NCI-H226 (cell line): ENCODE data around the gene GABRR3.
A peak's percentile ranks its signal among the peaks of the same experiment; 100 is the strongest.
"Not testable (repeated sequence)": the region's sequence is repeated elsewhere in the genome, so short reads cannot be mapped to it uniquely, and the experiment has no call there.

Experiments used
- DNase-seq: peaks from one replicate; pipeline ENCODE4 v3.0.0-alpha.2; 2015

Gene GABRR3

GRCh38 chr3:98021830-98022560 is 13.1 kb downstream of the GABRR3 start:
- peak; percentile 73 for DNase-seq

- no peak for DNase-seq
These were observed 14.7 kb downstream of the GABRR3 start for GRCh38 chr3:98020412-98020811.

GRCh38 chr3:98018301-98018700 is 16.8 kb downstream of the GABRR3 start:
- no peak for DNase-seq

- no peak for DNase-seq
These were observed 20.9 kb downstream of the GABRR3 start for GRCh38 chr3:98014268-98014585.

- DNase-seq: no peak
These were observed 21.5 kb downstream of the GABRR3 start for GRCh38 chr3:98013411-98014267.

GRCh38 chr3:98012979-98013378 is 22.1 kb downstream of the GABRR3 start:
- no peak for DNase-seq

GRCh38 chr3:98010883-98011449 is 24.1 kb downstream of the GABRR3 start:
- not testable (repeated sequence) for DNase-seq

DNA sequence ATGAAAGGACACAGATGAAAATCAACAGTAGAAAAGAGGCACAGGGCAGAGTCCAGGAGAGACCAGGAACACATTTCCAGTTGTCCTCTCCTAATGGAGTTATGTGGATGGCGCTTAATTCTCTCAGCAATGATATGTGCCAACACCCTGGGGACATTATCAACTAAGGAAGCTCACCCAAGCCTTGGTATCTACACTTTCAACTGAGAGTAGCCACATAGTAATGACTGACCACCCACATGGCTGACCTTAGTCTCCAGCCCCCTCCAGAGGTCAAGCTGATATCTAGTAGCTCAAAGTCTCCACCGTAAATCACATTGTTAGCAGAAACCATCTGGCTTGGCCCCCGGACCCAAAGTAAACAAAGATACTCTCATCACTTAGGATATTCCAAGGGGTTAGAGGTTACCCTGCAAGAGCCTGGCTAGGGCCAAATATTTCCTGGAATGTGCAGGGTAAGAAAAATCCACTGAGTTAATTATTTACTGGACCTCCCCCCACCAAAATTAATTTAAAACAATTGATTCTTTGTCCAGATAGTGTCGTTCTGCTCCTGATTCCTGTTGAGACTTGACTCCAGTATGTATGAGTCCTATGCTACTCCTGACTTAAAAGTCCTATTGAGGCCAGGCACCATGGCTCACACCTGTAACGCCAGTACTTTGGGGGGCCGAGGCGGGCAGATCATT is 24.8 kb downstream of the GABRR3 start:
- DNase-seq: no peak

DNA sequence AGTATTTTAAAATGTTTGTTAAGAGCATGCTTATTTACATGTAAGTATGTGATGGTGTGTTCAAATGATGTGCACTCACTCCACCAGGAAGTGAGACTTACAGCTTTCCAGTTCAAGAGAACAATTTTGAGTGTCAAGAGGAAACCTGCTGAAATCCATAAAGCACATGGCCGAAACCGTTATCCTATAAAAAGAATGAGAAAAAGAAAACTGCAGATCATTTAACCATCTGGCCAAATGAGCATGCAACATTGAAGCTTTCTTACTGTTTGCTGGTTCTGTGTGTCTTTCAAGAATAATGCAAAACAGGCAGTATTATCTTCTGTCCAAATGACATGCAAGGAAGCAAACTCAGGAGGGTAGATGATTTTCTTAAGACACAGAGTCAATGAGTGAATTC is 26.3 kb downstream of the GABRR3 start:
- DNase-seq: no peak

GRCh38 chr3:98005438-98005837 is 29.7 kb downstream of the GABRR3 start:
- no peak for DNase-seq

GRCh38 chr3:98004721-98005120 is 30.4 kb downstream of the GABRR3 start:
- no peak for DNase-seq

- no peak for DNase-seq
These were observed 31.7 kb downstream of the GABRR3 start for GRCh38 chr3:98003306-98003969.

DNA sequence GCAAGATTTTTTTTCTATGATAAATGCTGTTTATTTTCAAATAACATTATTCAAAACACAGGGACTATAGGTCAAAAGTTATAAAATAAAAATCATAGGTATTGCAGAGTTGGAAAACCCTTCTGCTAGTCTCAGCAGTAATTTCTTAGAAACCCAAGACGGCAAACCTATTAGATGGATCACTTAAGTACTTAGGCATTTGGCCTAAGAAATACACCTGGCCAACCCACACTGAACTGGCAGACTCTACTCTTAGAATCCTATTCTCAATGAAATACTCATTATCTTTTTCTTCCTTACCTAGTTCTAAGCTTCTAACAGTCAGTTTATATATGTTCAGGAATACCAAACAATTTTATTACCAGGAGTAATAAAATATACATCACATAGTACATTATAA is 32.4 kb downstream of the GABRR3 start:
- no peak for DNase-seq

- DNase-seq: no peak
These were observed 35.1 kb downstream of the GABRR3 start for GRCh38 chr3:97999994-98000393.

GRCh38 chr3:97999103-97999502 is 36.0 kb downstream of the GABRR3 start:
- DNase-seq: no peak

DNA sequence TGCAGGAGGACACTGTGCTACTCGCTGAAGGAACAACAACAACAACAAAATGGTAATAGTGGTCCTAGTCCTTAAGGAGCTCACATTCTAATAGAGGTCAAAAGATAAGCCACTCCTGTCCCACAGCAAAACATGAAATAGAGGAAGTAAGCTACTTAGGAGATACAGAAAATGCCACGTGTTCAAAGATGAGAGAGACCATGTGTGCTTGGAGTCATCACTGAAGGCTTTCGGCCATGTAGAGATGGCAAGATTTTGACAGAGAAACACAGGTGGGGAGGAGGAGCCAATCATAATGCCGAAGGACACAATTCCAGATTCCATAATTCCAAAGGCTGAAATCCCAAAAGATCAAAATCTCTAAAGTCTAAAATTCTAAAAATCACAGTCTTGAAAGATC is 38.1 kb downstream of the GABRR3 start:
- no peak for DNase-seq

DNA sequence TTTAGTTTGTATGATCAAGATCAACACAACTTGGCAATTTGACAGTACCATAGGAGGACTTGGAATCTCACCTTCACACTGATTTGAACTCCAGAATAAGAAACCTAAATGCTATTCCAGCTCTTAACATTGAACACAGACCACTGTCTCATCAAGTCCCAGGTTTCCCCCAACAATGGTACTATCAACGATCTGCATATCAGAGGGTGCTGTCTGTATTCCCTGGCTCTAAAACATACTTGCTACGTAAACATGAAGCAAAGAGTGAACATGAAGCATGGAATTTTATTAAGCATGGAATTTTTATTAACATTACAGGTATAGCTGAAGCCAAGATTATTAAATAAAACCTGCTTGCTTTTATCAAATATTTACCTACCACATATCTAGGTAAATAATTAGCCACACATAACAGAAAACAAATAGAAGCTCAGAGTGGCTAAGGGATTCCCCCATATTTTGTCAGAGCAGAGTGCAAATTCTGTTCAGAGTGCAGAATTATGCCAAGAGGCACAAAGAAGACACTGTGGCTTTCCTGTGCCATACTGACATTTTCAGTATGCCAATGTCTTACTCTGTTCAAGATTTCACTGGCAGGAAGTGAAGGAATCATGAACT is 40.7 kb downstream of the GABRR3 start:
- no peak for DNase-seq

GRCh38 chr3:97993526-97993925 is 41.6 kb downstream of the GABRR3 start:
- no peak for DNase-seq

DNA sequence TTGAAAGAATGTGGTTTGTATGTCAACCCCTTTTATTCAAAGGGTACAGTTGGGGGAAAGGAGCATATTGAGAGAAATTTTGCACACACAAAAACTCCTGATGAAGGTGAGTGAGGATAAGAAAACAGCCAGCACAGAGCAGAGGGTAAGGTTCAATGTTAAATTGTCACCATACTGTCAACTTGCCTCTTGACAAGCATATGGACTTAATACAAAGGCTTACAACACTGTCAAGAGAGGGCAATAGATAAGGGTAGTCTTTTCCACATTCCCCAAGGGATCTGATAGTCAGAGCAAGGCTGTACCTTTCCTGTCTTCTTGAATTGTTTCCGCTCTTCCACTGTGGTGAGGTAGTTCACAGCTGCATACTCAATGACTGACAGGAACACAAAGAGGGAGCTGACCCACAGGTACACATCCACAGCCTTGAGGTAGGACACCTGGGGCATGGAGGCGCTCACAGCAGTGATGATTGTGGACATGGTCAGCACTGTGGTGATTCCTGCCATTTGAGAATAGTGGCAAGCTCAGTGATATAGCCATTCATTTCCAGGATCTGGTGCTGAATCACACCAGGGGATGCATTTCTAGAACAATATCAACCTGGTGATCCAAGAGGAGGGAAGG is 42.5 kb downstream of the GABRR3 start:
- no peak for DNase-seq

- DNase-seq: no peak
These were observed 43.8 kb downstream of the GABRR3 start for GRCh38 chr3:97991293-97991682.

DNA sequence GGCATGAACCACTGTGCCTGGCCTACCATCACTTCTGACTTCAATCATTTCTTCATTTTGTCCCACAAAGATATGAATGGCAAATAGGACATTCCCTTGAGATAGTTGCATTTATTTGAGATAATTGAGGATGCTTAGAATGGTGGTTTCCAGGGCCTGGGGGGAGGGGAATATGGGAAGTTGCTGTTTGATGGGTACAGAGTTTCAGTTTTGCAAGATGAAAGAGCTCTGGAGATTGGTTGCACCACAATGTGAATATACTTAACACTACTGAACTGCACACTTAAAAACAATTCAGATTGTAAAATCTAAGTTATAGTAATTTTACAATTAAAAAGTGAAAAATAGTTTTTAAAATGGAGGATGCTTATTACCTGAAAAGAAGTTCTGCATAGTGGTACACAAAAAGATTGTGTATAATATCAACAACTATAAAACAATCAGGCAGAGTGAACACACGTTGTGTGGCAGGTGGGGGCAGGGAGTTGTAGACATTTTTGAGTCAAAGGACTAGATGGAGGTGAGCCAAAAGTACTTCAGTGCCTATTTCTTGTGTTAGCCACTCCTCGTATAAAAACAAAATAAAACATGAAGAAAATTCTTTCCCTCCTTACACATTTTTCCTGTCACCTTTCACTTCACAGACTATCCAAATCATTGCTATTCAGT is 44.4 kb downstream of the GABRR3 start:
- DNase-seq: no peak
